ENCODE measurements around the gene IQCH.

Gene IQCH

GRCh38 chr15:67547064-67547463 is 292.5 kb downstream of the IQCH start:
- TF ChIP-seq POLR2AphosphoS5 (IDR thresholded peaks at IDR 0.05; ENCODE audit: low read depth, low read length): no peak
- TF ChIP-seq FOXP2 (optimal IDR thresholded peaks at IDR 0.05; ENCODE audit: borderline replicate concordance, extremely low read depth, extremely low read length, insufficient read depth): no peak
- TF ChIP-seq TAF1 (IDR thresholded peaks at IDR 0.05; ENCODE audit: borderline replicate concordance, insufficient read depth, low read length): no peak
- TF ChIP-seq REST (IDR thresholded peaks at IDR 0.05; ENCODE audit: insufficient read depth in 1 of 2, low read depth in 2 of 2, low read length in 2 of 2): no peak
- TF ChIP-seq SIN3A (IDR thresholded peaks at IDR 0.05; ENCODE audit: borderline replicate concordance, insufficient read depth, low read length): no peak

- TF ChIP-seq REST (IDR thresholded peaks at IDR 0.05; ENCODE audit: insufficient read depth in 1 of 2, low read depth in 2 of 2, low read length in 2 of 2): no peak
- no peak for TF ChIP-seq SIN3A (IDR thresholded peaks at IDR 0.05; ENCODE audit: borderline replicate concordance, insufficient read depth, low read length)
- TF ChIP-seq TAF1 (IDR thresholded peaks at IDR 0.05; ENCODE audit: borderline replicate concordance, insufficient read depth, low read length): no peak
- TF ChIP-seq POLR2AphosphoS5 (IDR thresholded peaks at IDR 0.05; ENCODE audit: low read depth, low read length): no peak
Observed at GRCh38 chr15:67547836-67548235, 293.2 kb downstream of the IQCH start.

- no peak for TF ChIP-seq REST (IDR thresholded peaks at IDR 0.05; ENCODE audit: insufficient read depth in 1 of 2, low read depth in 2 of 2, low read length in 2 of 2)
- no peak for TF ChIP-seq POLR2AphosphoS5 (IDR thresholded peaks at IDR 0.05; ENCODE audit: low read depth, low read length)
- no peak for TF ChIP-seq FOXP2 (optimal IDR thresholded peaks at IDR 0.05; ENCODE audit: borderline replicate concordance, extremely low read depth, extremely low read length, insufficient read depth)
- TF ChIP-seq TAF1 (IDR thresholded peaks at IDR 0.05; ENCODE audit: borderline replicate concordance, insufficient read depth, low read length): no peak
- TF ChIP-seq SIN3A (IDR thresholded peaks at IDR 0.05; ENCODE audit: borderline replicate concordance, insufficient read depth, low read length): no peak
Observed at GRCh38 chr15:67548236-67548852, 293.8 kb downstream of the IQCH start.

GRCh38 chr15:67548862-67549651 is 294.5 kb downstream of the IQCH start:
- no peak for TF ChIP-seq REST (IDR thresholded peaks at IDR 0.05; ENCODE audit: insufficient read depth in 1 of 2, low read depth in 2 of 2, low read length in 2 of 2)
- no peak for TF ChIP-seq TAF1 (IDR thresholded peaks at IDR 0.05; ENCODE audit: borderline replicate concordance, insufficient read depth, low read length)

Measured in PFSK-1 (cell line).